Measurements from ENCODE around the gene RHOT1. TPM values are rescaled to one million over a fixed set of nuclear protein-coding genes. Genes with fewer than 3 reads are reported as not detected.
A peak's percentile ranks its signal among the peaks of the same experiment; 100 is the strongest.

RHOT1 gene
- total RNA-seq, 1 donor from 2014 or later: 61.0 TPM

DNA sequence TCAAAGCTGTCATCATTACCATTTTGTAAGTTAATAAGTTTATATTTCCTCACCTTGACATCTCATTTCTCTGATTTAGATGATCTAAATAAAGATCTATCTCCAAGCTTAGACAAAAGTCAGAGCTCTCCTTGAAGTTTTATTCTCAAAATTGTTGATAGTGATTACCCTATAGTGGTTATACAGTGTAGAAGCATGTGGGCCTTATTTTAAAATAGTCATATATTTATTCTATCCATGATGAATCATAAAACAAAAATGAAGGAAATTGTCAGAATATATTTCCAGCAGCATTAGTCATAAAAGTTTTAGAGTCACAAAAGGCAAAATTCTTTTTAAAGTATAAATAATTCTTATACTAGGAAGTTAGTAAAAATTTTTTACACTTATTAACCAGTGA is 49.0 kb downstream of the RHOT1 start:
- intact Hi-C loops (cut with DNase I): no loop called here

DNA sequence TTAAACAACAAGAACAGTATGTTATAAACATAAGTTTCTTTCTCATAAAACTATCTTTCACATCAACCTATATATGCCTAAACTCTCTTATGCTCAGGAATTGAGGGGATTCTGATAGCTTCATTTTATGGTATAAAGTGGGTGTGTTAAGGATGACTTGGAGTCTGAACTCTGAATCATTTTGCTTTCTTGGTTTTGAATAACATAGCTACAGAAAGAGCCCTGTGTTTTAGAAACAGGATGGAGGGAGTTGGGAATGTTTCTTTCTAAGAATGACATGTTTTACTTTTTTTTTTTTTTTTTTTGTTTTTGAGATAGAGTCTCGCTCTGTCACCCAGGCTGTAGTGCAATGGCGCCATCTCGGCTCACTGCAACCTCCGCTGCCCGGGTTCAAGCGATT is 50.1 kb downstream of the RHOT1 start:
- intact Hi-C loops (cut with DNase I): no loop called here
- no peak for DNase-seq

More for the DNA sequence above, 49.0 kb downstream of the RHOT1 start:
- ATAC-seq (ENCODE audit: poor library complexity): no peak
- DNase-seq: no peak

GRCh38 chr17:32197987-32198386 is 55.7 kb downstream of the RHOT1 start:
- no peak for DNase-seq
- ATAC-seq (ENCODE audit: poor library complexity): no peak
- intact Hi-C loops (cut with DNase I): no loop called here

More for the DNA sequence above, 50.1 kb downstream of the RHOT1 start:
- ATAC-seq (ENCODE audit: poor library complexity): no peak

- intact Hi-C loops (cut with DNase I): no loop called here
- ATAC-seq (ENCODE audit: poor library complexity) (no peak), DNase-seq (no peak)
Measured at GRCh38 chr17:32206861-32207260, 64.6 kb downstream of the RHOT1 start.

DNA sequence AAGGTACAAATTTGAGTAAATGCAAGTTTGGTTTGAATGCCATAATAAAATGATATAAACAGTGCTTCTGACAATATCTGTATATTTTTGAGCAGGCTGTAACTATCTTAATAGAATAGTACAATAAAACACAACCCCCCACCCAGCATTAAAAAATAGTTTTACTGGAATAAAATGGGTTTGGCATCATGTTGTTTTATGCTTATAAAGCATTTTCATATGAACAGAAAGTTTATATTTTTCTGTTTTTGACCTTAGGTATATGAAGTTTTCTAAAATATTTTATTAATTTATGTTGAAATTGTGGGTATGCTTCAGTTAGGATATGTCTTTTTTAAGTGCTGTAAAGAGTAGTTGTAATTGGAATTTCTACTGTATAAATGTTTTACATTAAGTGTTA is 66.1 kb downstream of the RHOT1 start:
- intact Hi-C loops (cut with DNase I): no loop called here

DNA sequence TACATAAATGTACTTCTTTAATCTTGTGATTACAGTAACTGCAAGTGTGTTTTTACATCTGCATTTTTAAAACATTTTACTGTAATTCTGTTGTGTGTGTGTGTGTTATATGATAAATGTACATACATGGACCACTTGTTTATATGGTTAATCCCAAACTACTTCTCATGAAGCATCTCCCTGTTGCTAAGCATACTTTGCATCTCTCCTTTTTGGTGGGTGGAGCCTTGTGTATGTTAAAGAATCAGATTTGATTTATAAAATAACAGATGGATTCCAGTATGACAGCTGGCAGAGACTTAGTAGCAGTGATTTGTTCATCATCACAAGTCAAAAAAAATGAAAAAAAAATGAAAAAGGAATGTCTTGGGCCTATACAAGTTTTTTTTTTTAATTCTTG is 67.3 kb downstream of the RHOT1 start:
- DNase-seq (no peak), ATAC-seq (ENCODE audit: poor library complexity) (no peak)
- intact Hi-C loops (cut with DNase I): no loop called here

More for the DNA sequence above, 66.1 kb downstream of the RHOT1 start:
- ATAC-seq (ENCODE audit: poor library complexity) (no peak), DNase-seq (no peak)

DNA sequence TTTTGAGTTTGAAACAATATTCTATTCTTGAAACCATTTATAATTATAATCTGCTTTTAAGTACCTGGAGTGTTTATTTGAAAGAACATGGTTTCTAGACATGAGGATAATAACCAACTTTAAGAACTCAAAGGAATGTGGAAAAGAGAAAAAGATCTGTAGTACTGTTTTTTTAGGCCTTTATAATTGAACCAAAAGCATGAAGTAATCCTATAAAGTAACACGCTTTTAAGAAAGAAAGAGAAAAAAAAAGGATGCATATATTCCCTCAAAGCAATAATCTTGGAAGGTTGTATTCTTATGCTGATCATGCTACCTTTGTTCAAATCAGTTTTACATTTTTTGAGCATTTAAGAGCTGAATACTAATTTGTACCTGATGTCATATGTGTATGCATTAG is 69.4 kb downstream of the RHOT1 start:
- intact Hi-C loops (cut with DNase I): no loop called here
- no peak for DNase-seq
- no peak for ATAC-seq (ENCODE audit: poor library complexity)

- intact Hi-C loops (cut with DNase I): no loop called here
- DNase-seq (no peak), ATAC-seq (ENCODE audit: poor library complexity) (no peak)
Measured at GRCh38 chr17:32215696-32216095, 73.4 kb downstream of the RHOT1 start.

- DNase-seq (no peak), ATAC-seq (ENCODE audit: poor library complexity) (no peak)
- intact Hi-C loops (cut with DNase I): no loop called here
Measured at GRCh38 chr17:32222621-32223020, 80.3 kb downstream of the RHOT1 start.

DNA sequence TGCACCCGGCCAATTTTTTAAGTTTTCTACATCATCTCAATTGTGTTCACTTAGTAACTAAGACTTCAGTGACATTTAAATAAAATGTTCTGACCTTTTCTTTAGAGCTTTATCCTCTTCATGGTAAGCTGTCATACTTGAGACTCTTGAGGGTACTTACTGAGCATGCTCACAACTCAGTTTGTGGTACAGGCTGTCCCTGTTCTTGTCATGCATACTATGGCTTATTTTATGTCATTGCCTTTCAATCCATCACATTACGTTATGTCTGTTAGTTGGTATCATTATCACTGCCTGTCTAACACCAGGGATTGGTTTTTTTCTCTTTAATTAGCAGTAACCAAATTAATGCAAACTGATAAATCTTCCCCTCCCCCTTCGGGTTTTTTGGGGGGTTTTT is 81.4 kb downstream of the RHOT1 start:
- no peak for DNase-seq
- intact Hi-C loops (cut with DNase I): no loop called here
- no peak for ATAC-seq (ENCODE audit: poor library complexity)

- no peak for DNase-seq
Measured at GRCh38 chr17:32226886-32227285, 84.6 kb downstream of the RHOT1 start.

DNA sequence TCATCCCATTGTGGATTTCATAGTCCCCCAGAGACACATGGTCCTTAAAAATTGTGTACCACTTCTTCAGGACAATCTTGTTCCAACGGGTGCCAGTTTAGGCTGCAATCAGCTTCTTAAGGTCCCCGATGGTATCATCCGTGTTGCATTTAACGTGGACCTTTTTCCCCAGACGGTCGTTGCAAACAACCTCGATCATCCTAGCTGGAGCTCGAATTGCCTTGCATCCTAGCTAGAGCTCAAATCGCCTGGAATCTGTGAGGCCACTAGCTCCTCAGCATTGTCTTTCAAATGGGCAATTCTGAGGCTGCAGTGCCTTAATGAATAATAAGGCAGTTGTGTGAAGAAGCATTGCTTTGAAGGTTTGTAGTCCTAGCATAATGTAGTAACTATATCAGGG is 85.6 kb downstream of the RHOT1 start:
- DNase-seq (no peak), ATAC-seq (ENCODE audit: poor library complexity) (no peak)
- intact Hi-C loops (cut with DNase I): no loop called here

More at GRCh38 chr17:32226886-32227285, 84.6 kb downstream of the RHOT1 start:
- ATAC-seq (ENCODE audit: poor library complexity): no peak
- intact Hi-C loops (cut with DNase I): no loop called here

GRCh38 chr17:32235588-32235987 is 93.3 kb downstream of the RHOT1 start:
- intact Hi-C loops (cut with DNase I): no loop called here
- ATAC-seq (ENCODE audit: poor library complexity): no peak

DNA sequence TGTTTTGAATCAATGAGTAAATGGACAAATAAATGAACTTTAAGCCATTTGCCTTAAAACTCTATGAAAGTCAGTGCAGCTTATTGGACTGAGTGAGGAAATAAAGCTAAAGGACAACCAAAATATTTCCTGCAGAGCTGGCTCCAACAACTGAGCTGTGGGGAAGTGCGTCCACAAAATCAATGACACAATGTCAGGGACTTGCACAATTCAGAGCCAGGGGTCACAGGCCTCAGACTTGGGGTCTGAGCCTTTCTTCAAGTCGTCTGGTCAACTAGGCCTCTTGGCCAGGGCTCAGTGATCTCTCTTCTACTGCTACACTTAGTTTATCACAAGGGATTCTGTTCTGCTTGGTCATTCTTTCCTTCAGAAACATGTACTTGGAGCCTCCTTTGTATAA is 97.2 kb downstream of the RHOT1 start:
- DNase-seq: no peak
- no peak for ATAC-seq (ENCODE audit: poor library complexity)
- intact Hi-C loops (cut with DNase I): no loop called here

More at GRCh38 chr17:32235588-32235987, 93.3 kb downstream of the RHOT1 start:
- no peak for DNase-seq

DNA sequence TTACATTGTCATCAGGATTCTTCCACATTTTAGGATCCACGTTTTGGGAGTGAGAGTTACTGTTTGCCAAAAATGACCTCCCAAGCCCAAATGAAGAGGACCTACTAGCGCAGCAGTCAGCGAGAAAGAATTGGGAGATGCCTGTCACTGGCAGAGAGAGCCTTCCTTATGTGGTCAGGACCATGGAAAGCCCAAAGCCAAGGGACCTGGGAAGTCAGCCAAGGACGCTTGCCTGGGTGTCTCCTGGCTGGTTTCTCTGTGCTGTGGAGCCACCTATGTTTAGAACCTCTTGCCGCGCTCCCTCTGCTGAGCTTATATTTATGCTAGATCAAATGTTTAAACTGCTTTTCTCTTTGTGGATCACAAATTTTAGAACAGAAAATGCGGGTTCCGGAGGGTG is 98.4 kb downstream of the RHOT1 start:
- intact Hi-C loops (cut with DNase I): no loop called here
- peak; percentile 96 for ATAC-seq (ENCODE audit: poor library complexity)
- peak; percentile 76 for DNase-seq

DNA sequence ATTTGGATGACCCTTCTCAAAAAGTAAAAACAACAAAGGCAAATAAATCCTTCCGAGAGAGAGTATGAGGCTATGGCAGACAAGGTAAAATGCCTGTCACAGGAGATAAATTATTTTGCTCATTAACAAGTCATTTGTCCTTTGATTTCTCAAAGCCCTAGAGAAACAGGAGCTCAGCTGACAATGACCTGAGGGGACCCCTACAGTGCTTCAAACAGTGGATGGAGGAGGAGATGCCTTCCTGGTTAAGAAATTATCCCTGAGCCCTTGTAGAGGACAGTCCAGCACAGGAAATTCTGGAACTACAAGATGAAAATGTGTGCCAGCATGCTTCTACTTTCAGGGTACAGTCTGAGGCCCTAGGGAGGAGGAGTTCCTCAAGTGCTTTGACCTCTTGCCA is 99.3 kb downstream of the RHOT1 start:
- DNase-seq (no peak), ATAC-seq (ENCODE audit: poor library complexity) (no peak)
- intact Hi-C loops (cut with DNase I): no loop called here

DNA sequence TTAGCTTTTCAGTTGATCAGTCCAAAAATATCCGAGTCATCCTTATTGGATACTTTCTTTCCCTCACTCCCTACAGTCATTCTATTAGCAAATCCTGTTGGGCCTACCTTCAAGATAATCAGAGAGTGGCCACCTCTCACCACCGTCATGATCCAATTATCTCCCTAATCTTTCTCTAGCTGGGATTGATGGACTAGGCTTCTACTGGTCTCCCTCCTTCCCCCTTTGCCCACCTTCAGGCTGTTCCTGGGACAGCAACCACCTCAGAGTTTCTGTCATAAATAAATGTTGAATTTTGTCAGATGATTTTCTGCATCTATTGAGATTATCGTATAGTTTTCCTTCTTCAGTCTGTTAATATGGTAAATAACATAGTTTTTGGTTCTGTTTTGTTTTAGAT is 107.2 kb downstream of the RHOT1 start:
- DNase-seq: no peak
- ATAC-seq (ENCODE audit: poor library complexity): no peak
- intact Hi-C loops (cut with DNase I): no loop called here

DNA sequence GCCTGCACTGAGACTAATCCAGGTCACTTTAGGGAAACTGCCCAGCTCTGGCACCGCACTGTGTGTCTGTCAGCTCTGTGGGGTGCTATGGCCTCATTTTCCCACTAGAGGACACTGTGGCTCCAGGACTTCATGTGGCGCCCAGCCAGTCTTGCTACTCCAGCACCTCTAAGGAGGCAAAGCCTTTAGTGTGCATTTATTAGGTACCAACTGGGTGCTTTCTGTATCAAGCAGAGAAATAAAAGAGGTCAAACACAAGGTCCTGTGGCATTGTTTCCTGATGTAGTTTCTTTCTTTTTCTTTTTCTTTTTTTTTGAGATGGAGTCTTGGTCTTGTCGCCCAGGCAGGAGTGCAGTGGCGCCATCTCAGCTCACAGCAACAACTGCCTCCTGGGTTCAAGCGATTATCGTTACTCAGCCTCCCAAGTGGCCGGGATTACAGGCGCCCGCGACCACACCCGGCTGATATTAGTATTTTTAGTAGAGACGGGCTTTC is 110.9 kb downstream of the RHOT1 start:
- intact Hi-C loops (cut with DNase I): loop anchor here (2.0 kb wide), 1 partner anchor 66 kb away; no protein-coding TSS in a partner anchor

GRCh38 chr17:32256012-32256700 is 113.9 kb downstream of the RHOT1 start:
- intact Hi-C loops (cut with DNase I): no loop called here
- ATAC-seq (ENCODE audit: poor library complexity): no peak
- no peak for DNase-seq

More for the DNA sequence above, 110.9 kb downstream of the RHOT1 start:
- DNase-seq: peak; percentile 88
- peak; percentile 96 for ATAC-seq (ENCODE audit: poor library complexity)

DNA sequence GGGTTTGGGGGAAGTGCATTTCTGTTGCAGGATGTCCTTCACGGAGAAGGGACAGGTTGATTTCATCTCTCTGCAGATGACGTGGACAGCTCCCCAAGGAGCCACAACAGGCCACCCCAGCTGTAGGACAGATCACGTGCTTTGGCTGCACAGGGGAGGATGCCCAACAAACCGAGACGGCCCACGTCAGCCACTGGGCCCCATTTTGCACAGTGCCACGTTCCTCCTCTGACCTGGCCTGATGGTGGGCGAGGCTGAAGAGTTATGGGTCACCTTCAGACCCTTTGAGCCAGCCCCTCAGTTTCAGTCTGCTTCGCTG is 114.4 kb downstream of the RHOT1 start:
- intact Hi-C loops (cut with DNase I): no loop called here
- no peak for DNase-seq

More for the DNA sequence above, 114.4 kb downstream of the RHOT1 start:
- no peak for ATAC-seq (ENCODE audit: poor library complexity)

Data from Right ventricle myocardium superior (tissue), 1 donor.